GM19438 (cell line): ENCODE results near the gene APOL1.
"Not testable (repeated sequence)": the region's sequence is repeated elsewhere in the genome, so short reads cannot be mapped to it uniquely, and the experiment has no call there.

ENCODE experiments used
- ATAC-seq: cut with Tn5 transposase; IDR thresholded peaks from one replicate; pipeline ENCODE4 v1.9.1; 2021; ENCODE audit warnings: low read depth; ENCODE audit not compliant: unreplicated experiment

APOL1 gene, protein sequence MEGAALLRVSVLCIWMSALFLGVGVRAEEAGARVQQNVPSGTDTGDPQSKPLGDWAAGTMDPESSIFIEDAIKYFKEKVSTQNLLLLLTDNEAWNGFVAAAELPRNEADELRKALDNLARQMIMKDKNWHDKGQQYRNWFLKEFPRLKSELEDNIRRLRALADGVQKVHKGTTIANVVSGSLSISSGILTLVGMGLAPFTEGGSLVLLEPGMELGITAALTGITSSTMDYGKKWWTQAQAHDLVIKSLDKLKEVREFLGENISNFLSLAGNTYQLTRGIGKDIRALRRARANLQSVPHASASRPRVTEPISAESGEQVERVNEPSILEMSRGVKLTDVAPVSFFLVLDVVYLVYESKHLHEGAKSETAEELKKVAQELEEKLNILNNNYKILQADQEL

GRCh38 chr22:36252754-36253522 is at the start of gene APOL1:
APOL1 (plus strand) TSS chr22:36253133; CDS start chr22:36254956, 1,823 bp downstream.
- peak; percentile 63 for ATAC-seq

DNA sequence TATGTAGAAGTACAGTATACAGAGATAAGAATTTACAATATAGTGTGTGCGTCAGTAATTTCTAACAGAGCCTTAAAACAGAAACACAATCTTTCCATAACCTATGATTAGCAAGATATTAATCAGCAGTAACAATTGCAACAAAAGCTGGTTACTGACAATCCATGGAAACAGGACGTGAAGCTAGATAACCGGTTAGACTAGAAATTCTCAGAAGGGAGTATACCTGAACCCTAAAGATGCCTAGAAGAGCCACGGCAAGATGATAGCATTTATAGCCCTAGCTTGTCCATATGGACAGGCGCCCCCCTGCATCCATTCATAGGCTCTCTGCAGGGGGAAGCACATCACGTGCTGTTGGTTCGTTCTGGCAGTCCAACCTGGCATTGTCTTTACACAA is 49.5 kb upstream of the APOL1 start:
- not testable (repeated sequence) for ATAC-seq

DNA sequence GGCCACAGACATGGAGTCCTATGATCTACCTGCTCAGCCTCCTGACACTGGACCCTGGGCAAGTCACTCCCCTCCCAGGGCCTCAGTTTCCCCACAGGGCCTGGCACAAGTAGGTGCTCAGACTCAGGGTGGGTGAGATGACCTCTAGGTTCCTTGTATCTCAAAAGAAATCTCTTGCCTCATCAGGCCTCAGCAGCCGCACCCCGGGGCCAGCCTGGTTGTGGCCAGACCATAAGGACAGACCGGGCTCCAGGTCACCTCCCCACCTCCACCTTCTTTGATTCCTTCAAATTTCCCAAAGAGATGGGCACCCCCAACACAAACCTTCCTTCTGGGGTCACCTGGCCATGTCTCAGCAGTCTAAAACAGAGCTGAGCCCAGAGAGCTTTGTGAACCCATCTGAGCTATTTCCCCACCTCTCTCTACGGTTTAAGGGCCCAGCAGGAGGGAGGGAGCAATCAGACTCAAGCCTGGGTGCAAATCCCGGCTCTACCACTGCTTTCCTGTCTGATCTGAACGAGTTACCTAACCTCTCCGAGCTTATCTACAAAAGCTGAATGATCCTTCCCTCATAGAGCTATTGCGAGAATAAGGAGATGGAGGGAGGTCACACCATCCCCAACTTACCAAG is 48.8 kb upstream of the APOL1 start:
- no peak for ATAC-seq

DNA sequence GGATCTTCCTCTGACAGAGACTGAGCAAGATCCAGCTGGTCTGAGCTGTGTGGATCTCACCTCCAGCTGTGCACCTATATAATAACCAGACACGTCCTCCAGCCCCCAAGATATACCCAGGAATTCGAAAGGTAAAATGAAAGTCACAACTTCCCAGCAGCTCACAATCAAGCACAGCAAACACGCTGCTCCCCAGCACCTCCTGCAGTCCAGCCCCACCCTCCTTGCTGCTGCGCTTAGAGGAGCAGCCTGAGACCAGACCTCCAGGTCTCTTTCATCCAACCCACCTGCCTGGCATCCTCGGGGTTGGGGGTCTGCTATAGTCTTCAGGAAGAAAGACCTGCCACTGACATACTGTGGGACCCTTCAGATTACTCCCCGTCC is 48.3 kb upstream of the APOL1 start:
- no peak for ATAC-seq

DNA sequence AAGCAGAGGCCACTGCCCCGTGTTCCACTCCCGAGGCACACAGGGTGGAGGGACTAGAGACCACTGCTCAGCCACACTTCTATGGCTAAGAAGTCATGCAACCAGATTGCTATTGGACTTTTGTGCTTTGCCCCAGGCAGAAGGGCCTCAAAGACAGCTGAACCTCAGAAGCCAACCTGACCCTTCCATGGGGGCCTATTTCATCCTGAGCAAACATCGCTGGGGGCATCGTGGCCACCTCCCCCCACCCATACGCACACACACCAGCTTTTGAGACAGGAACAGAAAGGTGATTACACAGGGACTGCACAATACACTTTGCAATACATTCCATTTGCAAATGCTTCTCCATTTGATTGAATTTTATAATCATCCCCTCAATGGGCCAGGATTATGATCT is 47.4 kb upstream of the APOL1 start:
- ATAC-seq = not testable (repeated sequence)

- ATAC-seq = no peak
These were observed 46.7 kb upstream of the APOL1 start for GRCh38 chr22:36206255-36206654.

GRCh38 chr22:36208162-36208765 is 44.7 kb upstream of the APOL1 start:
- no peak for ATAC-seq

DNA sequence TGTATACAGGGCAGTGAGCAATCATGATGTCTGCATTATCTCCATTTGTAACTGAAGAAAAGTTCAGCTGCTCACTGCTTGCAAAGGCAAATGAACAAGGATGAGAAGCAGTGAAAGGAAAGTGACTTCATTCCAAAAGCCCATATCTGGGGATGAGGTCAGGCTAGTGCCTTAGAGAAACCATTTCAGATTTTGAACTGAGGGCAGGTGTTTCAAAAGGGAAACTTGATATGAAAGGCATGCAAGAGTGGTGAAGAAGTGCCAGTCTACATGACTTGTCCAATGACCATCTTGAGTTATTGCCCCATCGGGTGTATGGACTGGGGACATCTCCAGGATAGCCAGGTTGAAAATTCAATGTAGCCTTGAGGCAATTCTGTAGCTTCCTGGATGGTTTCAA is 44.0 kb upstream of the APOL1 start:
- ATAC-seq = no peak

- ATAC-seq = not testable (repeated sequence)
These were observed 43.4 kb upstream of the APOL1 start for GRCh38 chr22:36209488-36209908.

GRCh38 chr22:36210224-36210623 is 42.7 kb upstream of the APOL1 start:
- ATAC-seq = no peak

- no peak for ATAC-seq
These were observed 41.6 kb upstream of the APOL1 start for GRCh38 chr22:36211237-36211861.

GRCh38 chr22:36212901-36213300 is 40.0 kb upstream of the APOL1 start:
- ATAC-seq = no peak

GRCh38 chr22:36213586-36213985 is 39.3 kb upstream of the APOL1 start:
- no peak for ATAC-seq

GRCh38 chr22:36215981-36216380 is 37.0 kb upstream of the APOL1 start:
- ATAC-seq = no peak

GRCh38 chr22:36218648-36219193 is 34.2 kb upstream of the APOL1 start:
- ATAC-seq = no peak

DNA sequence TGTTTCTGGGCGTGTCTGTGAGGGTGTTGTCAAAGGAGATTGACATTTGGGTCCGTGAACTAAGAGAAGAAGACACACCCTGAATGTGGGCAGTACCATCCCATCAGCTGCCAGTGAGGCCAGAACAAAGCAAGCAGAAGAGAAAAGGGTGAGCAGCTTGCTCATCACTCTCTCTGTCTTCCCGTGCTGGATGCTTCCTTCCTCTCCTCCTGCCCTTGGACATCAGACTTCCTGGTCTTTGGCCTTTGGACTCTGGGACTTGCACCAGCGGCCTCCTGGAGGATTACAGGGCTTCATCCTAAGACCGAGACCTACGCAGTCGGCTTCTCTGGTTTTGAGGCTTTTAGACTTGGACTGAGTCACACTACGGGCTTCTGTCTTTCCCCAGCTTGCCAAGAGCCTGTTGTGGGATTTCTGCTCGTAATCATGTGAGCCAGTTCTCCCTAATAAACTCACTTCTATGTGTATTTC is 32.4 kb upstream of the APOL1 start:
- no peak for ATAC-seq

DNA sequence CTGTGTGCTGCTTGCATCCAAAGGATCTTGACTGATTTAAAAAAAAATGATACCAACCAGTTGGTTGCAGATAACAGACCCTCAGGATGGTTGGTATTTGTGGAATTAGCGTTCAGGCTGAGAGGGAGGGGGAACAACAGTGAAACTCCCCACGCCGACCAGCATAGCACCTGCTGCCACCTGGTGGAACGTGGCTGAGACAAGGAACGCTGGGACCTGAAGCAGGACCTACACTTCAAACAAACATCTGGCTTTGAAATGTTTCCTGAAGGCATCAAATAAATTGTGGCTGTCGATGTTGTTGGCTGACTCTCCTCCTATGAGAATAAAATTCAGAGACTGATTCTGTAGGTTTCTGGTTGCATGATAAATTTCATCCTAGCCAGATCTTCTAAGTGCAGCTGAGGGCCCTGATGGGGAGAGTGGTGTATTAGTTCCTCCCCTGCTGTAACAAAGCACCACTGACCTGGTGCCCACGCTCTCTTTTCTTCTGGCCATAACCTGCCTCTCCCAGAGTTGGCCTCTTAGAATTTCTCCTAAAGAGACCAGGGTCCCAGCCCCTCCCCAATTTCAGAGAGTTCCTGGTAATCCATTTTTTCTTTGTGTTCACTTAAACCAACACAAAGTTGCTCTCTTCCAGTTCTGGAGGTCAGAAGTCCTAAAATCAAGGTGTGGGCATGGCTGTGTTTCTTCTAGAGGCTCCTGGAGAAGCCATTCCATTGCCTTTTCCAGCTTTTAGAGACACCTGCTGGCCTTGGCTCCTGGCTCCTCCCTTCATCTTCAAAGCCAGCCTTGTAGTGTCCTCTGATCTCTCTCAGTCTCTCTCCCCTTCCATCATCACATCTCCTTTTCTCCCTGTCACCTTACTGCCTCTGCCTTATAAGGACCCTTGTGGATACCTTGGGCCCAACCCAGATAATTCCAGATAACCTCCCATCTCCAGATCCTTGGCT is 30.9 kb upstream of the APOL1 start:
- no peak for ATAC-seq

DNA sequence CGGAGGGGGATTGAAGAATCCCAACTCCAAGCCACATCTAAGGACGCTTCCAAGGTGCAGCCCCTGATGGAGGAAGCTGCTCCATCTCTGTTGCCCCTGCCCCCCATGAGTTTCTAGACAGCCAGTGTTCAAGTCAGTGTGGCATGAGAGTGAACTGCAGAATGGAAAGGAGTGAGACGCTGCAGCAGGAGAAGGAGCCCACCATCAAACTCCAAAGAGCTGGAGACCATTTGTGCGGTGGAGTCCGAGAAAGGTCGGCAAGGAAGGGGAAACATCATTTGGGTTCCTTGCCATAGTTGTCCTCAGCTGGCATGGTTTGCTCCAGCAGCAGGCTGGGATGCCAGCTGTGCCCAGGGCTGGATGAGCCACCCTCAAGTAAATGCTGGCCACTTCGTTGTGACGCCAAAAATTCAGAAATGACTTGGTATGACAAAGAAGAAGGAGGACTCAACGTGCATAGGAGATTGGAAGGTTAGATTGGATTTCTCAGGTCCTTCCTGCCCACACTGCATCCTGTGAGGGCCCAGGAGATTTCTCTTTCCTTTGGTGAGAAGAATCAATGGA is 30.0 kb upstream of the APOL1 start:
- ATAC-seq = no peak

GRCh38 chr22:36223504-36223903 is 29.4 kb upstream of the APOL1 start:
- ATAC-seq = no peak
